Measurements from ENCODE around the gene INTS14.

GRCh38 chr15:65642594-65642993, 31.7 kb upstream of the INTS14 start:
- TF ChIP-seq CTCF (IDR thresholded peaks at IDR 0.05) (no peak), POLR2AphosphoS5 (IDR thresholded peaks at IDR 0.05; ENCODE audit: low read depth, low read length) (no peak), SIN3A (IDR thresholded peaks at IDR 0.05; ENCODE audit: borderline replicate concordance, insufficient read depth, low read depth, low read length) (no peak)

Measured in Panc1 (cell line).